ENCODE data around the gene IDE. TPM values are rescaled to one million over a fixed set of nuclear protein-coding genes. Genes with fewer than 3 reads are reported as not detected.
A peak's percentile ranks its signal among the peaks of the same experiment; 100 is the strongest.

The IDE gene
- total and polyA plus RNA-seq, 9 of the 15 experiments (the other 6 are each of a cell fraction or from before 2014, with no cell fraction given) = 10.2 to 50.6 (median 33.2) TPM

- TF ChIP-seq NR2C2 (CRISPR knock-in tag; IDR thresholded peaks at IDR 0.05) (no peak), NR2C2 (tag; IDR thresholded peaks at IDR 0.05) (no peak), SMAD1 (IDR thresholded peaks at IDR 0.05; ENCODE audit: low read depth, low read length, partially characterized antibody) (peak; percentile 21), HNRNPH1 (optimal IDR thresholded peaks at IDR 0.05; ENCODE audit: low read depth, low read length) (no peak), CBFA2T3 (IDR thresholded peaks at IDR 0.05) (peak; percentile 37; the same call in 1 of the 2 replicates), NCOA4 (IDR thresholded peaks at IDR 0.05; ENCODE audit: partially characterized antibody) (no peak), TAF9B (IDR thresholded peaks at IDR 0.05; ENCODE audit: partially characterized antibody) (no peak), ZNF23 (CRISPR knock-in tag; IDR thresholded peaks at IDR 0.05) (no peak), SMAD4 (CRISPR knock-in tag; conservative IDR thresholded peaks at IDR 0.05) (no peak), HEY1 (CRISPR knock-in tag; IDR thresholded peaks at IDR 0.05; ENCODE audit: borderline replicate concordance) (no peak), CC2D1A (IDR thresholded peaks at IDR 0.05) (no peak), FOS (IDR thresholded peaks at IDR 0.05; ENCODE audit: extremely low read depth, insufficient read length) (no peak), ZNF79 (CRISPR knock-in tag; IDR thresholded peaks at IDR 0.05; ENCODE audit: low read depth) (no peak), SMARCA4 (IDR thresholded peaks at IDR 0.05) (peak; percentile 54; the same call in 1 of the 2 replicates), MIER1 (IDR thresholded peaks at IDR 0.05; ENCODE audit: low read depth) (no peak), CHCHD3 (CRISPR knock-in tag; IDR thresholded peaks at IDR 0.05) (no peak), DPF2 (IDR thresholded peaks at IDR 0.05) (peak; percentile 59; the same call in 1 of the 2 replicates), EGR1 (conservative IDR thresholded peaks at IDR 0.05) (no peak), EP400 (IDR thresholded peaks at IDR 0.05) (peak; percentile 28), ATF3 (IDR thresholded peaks at IDR 0.05) (no peak), ATF3 (CRISPR knock-in tag; conservative IDR thresholded peaks at IDR 0.05) (no peak), ZNF311 (CRISPR knock-in tag; IDR thresholded peaks at IDR 0.05) (no peak)
- TF ChIP-seq, protein P1, sequence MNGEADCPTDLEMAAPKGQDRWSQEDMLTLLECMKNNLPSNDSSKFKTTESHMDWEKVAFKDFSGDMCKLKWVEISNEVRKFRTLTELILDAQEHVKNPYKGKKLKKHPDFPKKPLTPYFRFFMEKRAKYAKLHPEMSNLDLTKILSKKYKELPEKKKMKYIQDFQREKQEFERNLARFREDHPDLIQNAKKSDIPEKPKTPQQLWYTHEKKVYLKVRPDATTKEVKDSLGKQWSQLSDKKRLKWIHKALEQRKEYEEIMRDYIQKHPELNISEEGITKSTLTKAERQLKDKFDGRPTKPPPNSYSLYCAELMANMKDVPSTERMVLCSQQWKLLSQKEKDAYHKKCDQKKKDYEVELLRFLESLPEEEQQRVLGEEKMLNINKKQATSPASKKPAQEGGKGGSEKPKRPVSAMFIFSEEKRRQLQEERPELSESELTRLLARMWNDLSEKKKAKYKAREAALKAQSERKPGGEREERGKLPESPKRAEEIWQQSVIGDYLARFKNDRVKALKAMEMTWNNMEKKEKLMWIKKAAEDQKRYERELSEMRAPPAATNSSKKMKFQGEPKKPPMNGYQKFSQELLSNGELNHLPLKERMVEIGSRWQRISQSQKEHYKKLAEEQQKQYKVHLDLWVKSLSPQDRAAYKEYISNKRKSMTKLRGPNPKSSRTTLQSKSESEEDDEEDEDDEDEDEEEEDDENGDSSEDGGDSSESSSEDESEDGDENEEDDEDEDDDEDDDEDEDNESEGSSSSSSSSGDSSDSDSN (IDR thresholded peaks at IDR 0.05; ENCODE audit: borderline replicate concordance in 1 of 2, low read depth in 2 of 2, low read length in 2 of 2) = no peak
- TF ChIP-seq, protein P2, sequence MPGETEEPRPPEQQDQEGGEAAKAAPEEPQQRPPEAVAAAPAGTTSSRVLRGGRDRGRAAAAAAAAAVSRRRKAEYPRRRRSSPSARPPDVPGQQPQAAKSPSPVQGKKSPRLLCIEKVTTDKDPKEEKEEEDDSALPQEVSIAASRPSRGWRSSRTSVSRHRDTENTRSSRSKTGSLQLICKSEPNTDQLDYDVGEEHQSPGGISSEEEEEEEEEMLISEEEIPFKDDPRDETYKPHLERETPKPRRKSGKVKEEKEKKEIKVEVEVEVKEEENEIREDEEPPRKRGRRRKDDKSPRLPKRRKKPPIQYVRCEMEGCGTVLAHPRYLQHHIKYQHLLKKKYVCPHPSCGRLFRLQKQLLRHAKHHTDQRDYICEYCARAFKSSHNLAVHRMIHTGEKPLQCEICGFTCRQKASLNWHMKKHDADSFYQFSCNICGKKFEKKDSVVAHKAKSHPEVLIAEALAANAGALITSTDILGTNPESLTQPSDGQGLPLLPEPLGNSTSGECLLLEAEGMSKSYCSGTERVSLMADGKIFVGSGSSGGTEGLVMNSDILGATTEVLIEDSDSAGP (CRISPR knock-in tag; IDR thresholded peaks at IDR 0.05) = no peak
These were observed 17.0 kb upstream of the IDE start (continued) for GRCh38 chr10:92590623-92591549.

Measured in K562 (cell line).